ENCODE results near the gene ATP2C1.

The ATP2C1 gene

GRCh38 chr3:130904491-130904890, 10.6 kb downstream of the ATP2C1 start:
- H3K9me3 Mint-ChIP-seq, result no peaks in the 10 kb centered on the region
- no peak overlapping the region for H3K4me3 Mint-ChIP-seq
- no peak for DNase-seq
- no peaks in the 10 kb centered on the region for H3K27me3 Mint-ChIP-seq
- H3K4me1 Mint-ChIP-seq, result peaks cover 64% of the 10 kb centered on the region
- H3K27ac Mint-ChIP-seq, result no peak overlapping the region
- H3K36me3 Mint-ChIP-seq, result peaks cover 11% of the 10 kb centered on the region
- CTCF ChIA-PET, result no interaction called here

GRCh38 chr3:130905551-130905950, 11.7 kb downstream of the ATP2C1 start:
- DNase-seq, result no peak
- Mint-ChIP-seq H3K36me3 (peaks cover 11% of the 10 kb centered on the region), H3K27me3 (no peaks in the 10 kb centered on the region), H3K27ac (peak overlapping the region; percentile 94), H3K9me3 (no peaks in the 10 kb centered on the region), H3K4me3 (no peak overlapping the region), H3K4me1 (peaks cover 65% of the 10 kb centered on the region)
- CTCF ChIA-PET, result no interaction called here

GRCh38 chr3:130906374-130906995, 12.6 kb downstream of the ATP2C1 start:
- Mint-ChIP-seq H3K36me3 (peaks cover 13% of the 10 kb centered on the region), H3K9me3 (peaks cover 2% of the 10 kb centered on the region), H3K4me3 (no peak overlapping the region), H3K27me3 (no peaks in the 10 kb centered on the region), H3K4me1 (peaks cover 58% of the 10 kb centered on the region), H3K27ac (peak overlapping the region; percentile 94)
- CTCF ChIA-PET, result no interaction called here
- no peak for DNase-seq

- Mint-ChIP-seq H3K9me3 (peaks cover 2% of the 10 kb centered on the region), H3K4me1 (peaks cover 52% of the 10 kb centered on the region), H3K36me3 (peaks cover 14% of the 10 kb centered on the region), H3K27ac (peak overlapping the region; percentile 94), H3K4me3 (peak overlapping the region; percentile 40), H3K27me3 (no peaks in the 10 kb centered on the region)
- CTCF ChIA-PET, result interaction anchor here (1.0 kb wide), 2 partner anchors 9 to 12 kb away, joined by 3 to 4 read pairs; no protein-coding TSS in a partner anchor
- DNase-seq, result no peak
Observed at GRCh38 chr3:130907500-130907899, 13.6 kb downstream of the ATP2C1 start.

- CTCF ChIA-PET, result interaction anchor here (1.0 kb wide), 2 partner anchors 9 to 12 kb away, joined by 3 to 4 read pairs; no protein-coding TSS in a partner anchor
Observed at GRCh38 chr3:130907966-130908365, 14.1 kb downstream of the ATP2C1 start.

GRCh38 chr3:130915567-130916292, 21.8 kb downstream of the ATP2C1 start:
- no peak overlapping the region for H3K27ac Mint-ChIP-seq
- H3K4me3 Mint-ChIP-seq, result no peak overlapping the region
- peaks cover 9% of the 10 kb centered on the region for H3K9me3 Mint-ChIP-seq
- H3K27me3 Mint-ChIP-seq, result no peaks in the 10 kb centered on the region
- CTCF ChIA-PET, result no interaction called here
- H3K4me1 Mint-ChIP-seq, result peaks cover 11% of the 10 kb centered on the region
- H3K36me3 Mint-ChIP-seq, result peaks cover 27% of the 10 kb centered on the region
- no peak for DNase-seq

More at GRCh38 chr3:130907966-130908365, 14.1 kb downstream of the ATP2C1 start:
- Mint-ChIP-seq H3K27me3 (no peaks in the 10 kb centered on the region), H3K4me3 (peak overlapping the region; percentile 40), H3K27ac (peak overlapping the region; percentile 94), H3K9me3 (peaks cover 2% of the 10 kb centered on the region), H3K4me1 (peaks cover 52% of the 10 kb centered on the region), H3K36me3 (peaks cover 14% of the 10 kb centered on the region)
- DNase-seq, result no peak

GRCh38 chr3:130916507-130917167, 22.8 kb downstream of the ATP2C1 start:
- CTCF ChIA-PET, result interaction anchor here (1.1 kb wide), 1 partner anchor 9 kb away, joined by 3 read pairs; no protein-coding TSS in a partner anchor
- H3K9me3 Mint-ChIP-seq, result peaks cover 7% of the 10 kb centered on the region
- no peak overlapping the region for H3K4me3 Mint-ChIP-seq
- DNase-seq, result no peak
- no peaks in the 10 kb centered on the region for H3K27me3 Mint-ChIP-seq
- peaks cover 13% of the 10 kb centered on the region for H3K4me1 Mint-ChIP-seq
- H3K27ac Mint-ChIP-seq, result no peak overlapping the region
- peaks cover 26% of the 10 kb centered on the region for H3K36me3 Mint-ChIP-seq

- no peak for DNase-seq
- H3K4me3 Mint-ChIP-seq, result no peak overlapping the region
- no peak overlapping the region for H3K27ac Mint-ChIP-seq
- no peaks in the 10 kb centered on the region for H3K27me3 Mint-ChIP-seq
- H3K9me3 Mint-ChIP-seq, result peaks cover 7% of the 10 kb centered on the region
- peaks cover 24% of the 10 kb centered on the region for H3K4me1 Mint-ChIP-seq
- CTCF ChIA-PET, result no interaction called here
- H3K36me3 Mint-ChIP-seq, result peaks cover 31% of the 10 kb centered on the region
Observed at GRCh38 chr3:130918328-130918727, 24.4 kb downstream of the ATP2C1 start.

- peaks cover 27% of the 10 kb centered on the region for H3K36me3 Mint-ChIP-seq
- no peak overlapping the region for H3K27ac Mint-ChIP-seq
- H3K27me3 Mint-ChIP-seq, result no peaks in the 10 kb centered on the region
- H3K9me3 Mint-ChIP-seq, result peaks cover 8% of the 10 kb centered on the region
- no peak overlapping the region for H3K4me3 Mint-ChIP-seq
- DNase-seq, result no peak
- H3K4me1 Mint-ChIP-seq, result peaks cover 37% of the 10 kb centered on the region
- CTCF ChIA-PET, result no interaction called here
Observed at GRCh38 chr3:130925628-130926027, 31.7 kb downstream of the ATP2C1 start.

GRCh38 chr3:130926504-130926903, 32.6 kb downstream of the ATP2C1 start:
- peaks cover 27% of the 10 kb centered on the region for H3K36me3 Mint-ChIP-seq
- H3K27me3 Mint-ChIP-seq, result no peaks in the 10 kb centered on the region
- DNase-seq, result no peak
- peaks cover 35% of the 10 kb centered on the region for H3K4me1 Mint-ChIP-seq
- peaks cover 8% of the 10 kb centered on the region for H3K9me3 Mint-ChIP-seq
- H3K27ac Mint-ChIP-seq, result no peak overlapping the region
- no peak overlapping the region for H3K4me3 Mint-ChIP-seq
- CTCF ChIA-PET, result no interaction called here

GRCh38 chr3:130929804-130930203, 35.9 kb downstream of the ATP2C1 start:
- Mint-ChIP-seq H3K27me3 (no peaks in the 10 kb centered on the region), H3K36me3 (peaks cover 22% of the 10 kb centered on the region), H3K4me1 (peaks cover 21% of the 10 kb centered on the region), H3K27ac (no peak overlapping the region), H3K4me3 (no peak overlapping the region), H3K9me3 (no peaks in the 10 kb centered on the region)
- DNase-seq, result no peak
- CTCF ChIA-PET, result interaction anchor here (0.5 to 1.0 kb wide), 2 partner anchors 33 to 66 kb away, joined by 3 read pairs; no protein-coding TSS in a partner anchor

GRCh38 chr3:130932979-130933378, 39.1 kb downstream of the ATP2C1 start:
- Mint-ChIP-seq H3K4me3 (no peak overlapping the region), H3K9me3 (no peaks in the 10 kb centered on the region), H3K27me3 (no peaks in the 10 kb centered on the region), H3K27ac (no peak overlapping the region), H3K36me3 (peaks cover 19% of the 10 kb centered on the region), H3K4me1 (peaks cover 8% of the 10 kb centered on the region)
- DNase-seq, result no peak
- CTCF ChIA-PET, result interaction anchor here (1.6 kb wide), 1 partner anchor 36 kb away, joined by 5 read pairs; no protein-coding TSS in a partner anchor

GRCh38 chr3:130933801-130934345, 40.0 kb downstream of the ATP2C1 start:
- no peaks in the 10 kb centered on the region for H3K27me3 Mint-ChIP-seq
- peaks cover 8% of the 10 kb centered on the region for H3K4me1 Mint-ChIP-seq
- no peak for DNase-seq
- H3K4me3 Mint-ChIP-seq, result no peak overlapping the region
- peak overlapping the region; percentile 4 for H3K27ac Mint-ChIP-seq
- CTCF ChIA-PET, result interaction anchor here (0.6 to 1.6 kb wide), 2 partner anchors 16 to 37 kb away, joined by 4 to 5 read pairs; no protein-coding TSS in a partner anchor
- peaks cover 19% of the 10 kb centered on the region for H3K36me3 Mint-ChIP-seq
- no peaks in the 10 kb centered on the region for H3K9me3 Mint-ChIP-seq

GRCh38 chr3:130934442-130935089, 40.7 kb downstream of the ATP2C1 start:
- Mint-ChIP-seq H3K27me3 (no peaks in the 10 kb centered on the region), H3K9me3 (no peaks in the 10 kb centered on the region), H3K4me1 (peaks cover 8% of the 10 kb centered on the region), H3K27ac (no peak overlapping the region), H3K36me3 (peaks cover 22% of the 10 kb centered on the region), H3K4me3 (no peak overlapping the region)
- CTCF ChIA-PET, result interaction anchor here (0.6 to 1.6 kb wide), 2 partner anchors 15 to 38 kb away, joined by 4 to 5 read pairs; no protein-coding TSS in a partner anchor
- no peak for DNase-seq
